ENCODE data around the gene LSG1.

Gene LSG1

DNA sequence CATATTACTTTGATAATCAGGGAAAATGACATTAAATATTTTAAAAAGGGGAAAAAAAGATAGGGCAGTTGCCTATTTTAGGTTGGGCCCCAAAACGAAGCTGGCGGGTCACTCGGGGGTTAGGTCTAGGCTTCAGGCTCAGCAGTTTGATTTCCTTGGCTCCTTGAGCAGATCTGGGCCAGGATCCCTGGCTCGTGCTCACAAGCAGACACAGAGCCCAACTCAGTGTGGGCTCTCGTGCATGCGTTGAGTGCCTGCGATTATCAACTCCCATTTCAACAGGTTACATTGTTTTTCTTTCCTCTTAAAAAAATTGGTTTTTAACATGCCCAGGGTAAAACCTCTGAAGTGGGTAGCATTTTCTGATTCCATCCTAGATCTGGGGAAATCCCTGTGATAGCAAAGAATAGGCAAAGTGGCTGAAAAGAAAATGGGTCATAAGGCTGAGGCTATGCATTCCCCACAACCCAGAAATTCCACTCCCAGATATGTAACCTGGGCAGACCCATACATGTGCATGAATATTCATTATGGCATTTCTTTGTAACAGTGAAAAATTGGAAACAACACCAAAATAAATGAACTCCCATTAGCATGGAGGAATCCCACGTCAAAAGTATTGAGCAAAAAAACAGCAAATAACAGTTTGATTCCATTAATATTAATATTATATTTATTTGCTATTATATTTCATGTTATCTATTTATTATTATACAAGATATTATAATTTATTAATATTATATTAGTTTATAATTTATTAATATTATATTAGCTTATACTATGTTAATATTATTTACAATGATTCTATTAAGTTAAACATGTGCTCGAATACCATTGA, 41.5 kb upstream of the LSG1 start:
- TF ChIP-seq, protein P1, sequence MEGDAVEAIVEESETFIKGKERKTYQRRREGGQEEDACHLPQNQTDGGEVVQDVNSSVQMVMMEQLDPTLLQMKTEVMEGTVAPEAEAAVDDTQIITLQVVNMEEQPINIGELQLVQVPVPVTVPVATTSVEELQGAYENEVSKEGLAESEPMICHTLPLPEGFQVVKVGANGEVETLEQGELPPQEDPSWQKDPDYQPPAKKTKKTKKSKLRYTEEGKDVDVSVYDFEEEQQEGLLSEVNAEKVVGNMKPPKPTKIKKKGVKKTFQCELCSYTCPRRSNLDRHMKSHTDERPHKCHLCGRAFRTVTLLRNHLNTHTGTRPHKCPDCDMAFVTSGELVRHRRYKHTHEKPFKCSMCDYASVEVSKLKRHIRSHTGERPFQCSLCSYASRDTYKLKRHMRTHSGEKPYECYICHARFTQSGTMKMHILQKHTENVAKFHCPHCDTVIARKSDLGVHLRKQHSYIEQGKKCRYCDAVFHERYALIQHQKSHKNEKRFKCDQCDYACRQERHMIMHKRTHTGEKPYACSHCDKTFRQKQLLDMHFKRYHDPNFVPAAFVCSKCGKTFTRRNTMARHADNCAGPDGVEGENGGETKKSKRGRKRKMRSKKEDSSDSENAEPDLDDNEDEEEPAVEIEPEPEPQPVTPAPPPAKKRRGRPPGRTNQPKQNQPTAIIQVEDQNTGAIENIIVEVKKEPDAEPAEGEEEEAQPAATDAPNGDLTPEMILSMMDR (IDR thresholded peaks at IDR 0.05; ENCODE audit: control insufficient read depth, extremely low read depth, insufficient read depth): no peak
- DNase-seq (ENCODE audit: low read depth): no peak
- no peak overlapping the region for H3K4me3 ChIP-seq (ENCODE audit: low read depth, low read length)

DNA sequence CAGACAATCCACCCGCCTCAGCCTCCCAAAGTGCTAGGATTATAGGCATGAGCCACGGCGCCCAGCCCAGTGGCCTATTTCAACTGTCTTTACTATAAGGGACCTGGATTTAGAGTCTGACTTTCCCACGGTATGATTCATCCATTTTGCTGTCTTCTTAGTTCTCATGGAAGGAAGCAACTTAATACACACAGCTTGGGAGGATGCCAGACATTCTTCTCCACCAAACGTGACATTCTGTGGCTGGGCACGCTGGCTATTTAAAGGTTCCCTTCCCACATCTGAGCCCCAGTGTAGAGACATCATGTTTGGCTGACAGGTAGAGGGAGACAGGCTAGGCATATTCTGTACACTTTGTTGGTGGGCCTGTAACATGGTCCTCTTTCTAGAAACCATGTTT, 39.9 kb upstream of the LSG1 start:
- DNase-seq (ENCODE audit: low read depth): no peak
- TF ChIP-seq, protein P1 (IDR thresholded peaks at IDR 0.05; ENCODE audit: control insufficient read depth, extremely low read depth, insufficient read depth): no peak
- H3K4me3 ChIP-seq (ENCODE audit: low read depth, low read length): no peak overlapping the region

DNA sequence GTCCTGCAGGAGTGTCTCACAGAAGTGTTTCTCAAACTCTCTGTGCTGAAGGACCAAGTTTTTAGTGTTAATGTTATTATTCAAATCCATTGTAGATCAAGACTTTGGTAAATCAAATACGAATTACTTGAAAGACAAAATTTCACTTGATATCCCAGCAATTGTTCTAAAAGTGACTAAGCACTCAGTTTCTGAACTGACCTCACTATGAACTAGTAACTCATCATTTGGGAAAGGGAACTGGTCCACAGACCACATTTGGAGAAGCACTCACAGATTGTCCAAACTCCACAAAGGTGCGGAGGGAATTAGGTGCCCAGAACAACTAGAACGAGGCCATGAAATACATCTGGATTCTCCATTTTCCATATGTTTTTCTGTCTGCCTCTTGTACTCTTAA, 39.3 kb upstream of the LSG1 start:
- TF ChIP-seq, protein P1 (IDR thresholded peaks at IDR 0.05; ENCODE audit: control insufficient read depth, extremely low read depth, insufficient read depth): no peak
- no peak overlapping the region for H3K4me3 ChIP-seq (ENCODE audit: low read depth, low read length)
- no peak for DNase-seq (ENCODE audit: low read depth)

DNA sequence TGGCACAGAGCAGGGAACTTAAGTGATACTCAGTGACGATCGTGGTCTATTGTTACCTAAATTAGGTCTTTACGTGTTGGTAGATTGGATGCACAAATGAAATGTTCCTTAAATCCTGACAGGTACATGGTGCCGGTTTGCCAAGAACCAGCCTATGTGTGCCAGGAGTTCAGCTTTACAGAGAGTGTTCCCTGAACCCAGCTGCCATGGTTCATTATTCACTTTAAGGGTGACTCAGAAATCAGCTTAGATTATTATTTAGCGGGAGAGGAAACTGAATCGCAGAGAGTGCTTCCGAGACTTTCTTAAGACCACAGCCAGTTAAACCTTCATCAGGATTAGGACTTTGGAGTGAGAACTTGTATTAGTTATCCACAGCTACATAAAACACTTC, 35.2 kb upstream of the LSG1 start:
- DNase-seq (ENCODE audit: low read depth): no peak
- TF ChIP-seq, protein P1 (IDR thresholded peaks at IDR 0.05; ENCODE audit: control insufficient read depth, extremely low read depth, insufficient read depth): no peak
- H3K4me3 ChIP-seq (ENCODE audit: low read depth, low read length): no peak overlapping the region

DNA sequence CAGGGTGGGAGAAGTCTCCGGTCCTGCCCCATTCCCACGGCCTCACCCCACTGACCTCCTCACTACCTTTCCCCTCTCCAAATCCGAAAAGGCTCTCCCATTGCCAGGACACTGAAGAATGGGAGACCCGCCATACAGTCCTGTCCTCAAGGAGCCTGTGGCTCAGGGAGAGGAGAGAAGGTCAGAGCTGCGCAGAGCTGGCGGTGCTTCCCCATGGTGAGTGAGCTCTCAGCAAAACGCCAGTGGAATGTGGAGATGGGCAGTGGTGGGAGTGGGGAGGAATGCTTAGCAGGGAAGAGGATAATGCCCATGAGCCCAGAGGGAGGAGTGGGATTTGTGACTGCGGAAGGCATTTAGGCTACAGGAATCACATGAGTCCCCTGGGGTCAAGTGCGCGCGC, 33.8 kb upstream of the LSG1 start:
- DNase-seq (ENCODE audit: low read depth): no peak
- TF ChIP-seq, protein P1 (IDR thresholded peaks at IDR 0.05; ENCODE audit: control insufficient read depth, extremely low read depth, insufficient read depth): no peak
- no peak overlapping the region for H3K4me3 ChIP-seq (ENCODE audit: low read depth, low read length)

DNA sequence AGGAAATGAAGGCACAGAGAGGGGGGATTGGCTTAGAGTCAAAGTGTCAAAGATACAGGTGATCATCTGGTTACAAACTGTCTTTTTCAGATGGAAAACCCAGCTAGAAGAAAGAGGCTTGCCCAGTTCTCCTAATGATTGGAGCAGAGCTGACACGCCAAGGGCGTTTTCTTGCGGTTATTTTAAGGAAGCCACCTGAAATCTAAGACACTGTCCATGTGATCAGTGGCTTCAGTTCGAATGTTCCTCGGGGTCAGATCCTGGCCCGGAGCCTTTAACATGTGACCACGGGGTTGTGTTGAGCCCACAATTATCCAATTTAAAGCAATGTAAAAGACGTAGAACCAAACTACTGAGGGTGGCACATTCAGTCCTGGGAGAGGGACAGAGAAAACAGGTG, 33.2 kb upstream of the LSG1 start:
- DNase-seq (ENCODE audit: low read depth): no peak
- TF ChIP-seq, protein P1 (IDR thresholded peaks at IDR 0.05; ENCODE audit: control insufficient read depth, extremely low read depth, insufficient read depth): no peak

DNA sequence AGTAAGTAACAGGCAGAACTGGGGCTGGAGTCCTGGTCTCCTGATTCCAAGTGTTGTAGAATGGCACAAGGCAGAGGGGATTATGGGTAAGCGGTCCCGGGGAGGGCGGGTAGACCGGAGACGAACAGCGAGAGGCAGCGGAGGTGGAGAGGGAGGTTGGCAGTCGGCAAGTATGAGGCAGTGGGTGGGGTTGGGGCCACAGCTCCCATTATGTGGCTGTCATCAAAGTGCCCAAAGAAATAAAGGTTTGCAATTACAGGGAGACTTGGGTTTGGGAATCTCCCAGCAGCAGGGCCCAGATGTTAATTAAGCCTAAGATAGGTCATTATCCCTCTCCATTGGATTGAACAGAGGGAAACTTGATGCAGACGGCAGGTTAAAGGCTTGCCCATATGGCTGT, 30.6 kb upstream of the LSG1 start:
- TF ChIP-seq, protein P1 (IDR thresholded peaks at IDR 0.05; ENCODE audit: control insufficient read depth, extremely low read depth, insufficient read depth): no peak
- no peak overlapping the region for H3K4me3 ChIP-seq (ENCODE audit: low read depth, low read length)
- no peak for DNase-seq (ENCODE audit: low read depth)

More for the DNA sequence above, 33.2 kb upstream of the LSG1 start:
- no peak overlapping the region for H3K4me3 ChIP-seq (ENCODE audit: low read depth, low read length)
